HL-60 (cell line): Measurements from ENCODE around the gene EPHA6.

ENCODE experiments used
- DNase-seq, 2 experiments: peaks; one replicate each; pipeline ENCODE4 v3.0.0-alpha.2; 2010 to 2020; ENCODE audit warnings: low read depth in 1 of 2, low spot score in 1 of 2
- H3K27ac ChIP-seq: fragments of 250-450 bp; sonication (Bioruptor Pico); replicated peaks from 2 replicates; pipeline ENCODE4 v1.5.1; 2020; ENCODE audit warnings: mild to moderate bottlenecking, moderate library complexity
- H3K27me3 ChIP-seq: fragments of 250-450 bp; sonication (Bioruptor Pico); 2 replicates; pipeline ENCODE4 v1.5.1; 2021; ENCODE audit warnings: mild to moderate bottlenecking, moderate library complexity; ENCODE audit not compliant: insufficient read depth, poor library complexity, severe bottlenecking
- H3K4me3 ChIP-seq: replicated peaks from 2 replicates; pipeline ENCODE4 v1.5.1; 2011; ENCODE audit warnings: mild to moderate bottlenecking, control low read depth, low read length; ENCODE audit not compliant: insufficient read depth
- CTCF ChIP-seq: IDR thresholded peaks from one replicate; pipeline ENCODE4 v1.5.1; 2011; ENCODE audit warnings: low read length, control low read depth, inconsistent platforms; ENCODE audit not compliant: insufficient read depth
- GABPA ChIP-seq: IDR thresholded peaks from 2 replicates; pipeline ENCODE4 v1.6.1; 2012; ENCODE audit warnings: low read depth
- POLR2AphosphoS5 ChIP-seq: IDR thresholded peaks from 2 replicates; pipeline ENCODE4 v1.6.1; 2012; ENCODE audit warnings: low read depth
- REST ChIP-seq: IDR thresholded peaks from 2 replicates; pipeline ENCODE4 v1.6.1; 2012; ENCODE audit warnings: low read depth; ENCODE audit not compliant: insufficient replicate concordance
- SPI1 ChIP-seq: IDR thresholded peaks from 2 replicates; pipeline ENCODE4 v1.6.1; 2012; ENCODE audit warnings: low read depth, mild to moderate bottlenecking, borderline replicate concordance
- long read RNA-seq: library from polyadenylated mRNA; unstranded; transcript quantifications from one replicate; pipeline ENCODE4 v2.0.0, GENCODE V29; 2020

The EPHA6 gene
- long read RNA-seq, partial matches to known transcripts: 0 of 3 reads
- long read RNA-seq, other reads (novel, unspliced or antisense): 3 of 3 reads

GRCh38 chr3:96813820-96814650 is at the start of gene EPHA6:
EPHA6 (plus strand) TSS chr3:96814594.
- Histone ChIP-seq H3K4me3 (peak within 1 kb of the TSS; percentile 20), H3K27me3 (peaks cover 28% of the 10 kb centered on the region), H3K27ac (no peak within 1 kb of the TSS)
- TF ChIP-seq CTCF (no peak), GABPA (no peak), SPI1 (no peak), POLR2AphosphoS5 (no peak), REST (no peak)
- peak in 1 of 2 experiments; percentile 34 for DNase-seq

GRCh38 chr3:96776818-96777217 is 37.6 kb upstream of the EPHA6 start:
- Histone ChIP-seq H3K4me3 (no peak overlapping the region), H3K27me3 (no peaks in the 10 kb centered on the region), H3K27ac (no peak overlapping the region)
- DNase-seq: no peak
- TF ChIP-seq SPI1: no peak
- TF ChIP-seq GABPA: no peak
- no peak for TF ChIP-seq REST
- no peak for TF ChIP-seq POLR2AphosphoS5
- no peak for TF ChIP-seq CTCF

GRCh38 chr3:96779810-96780209 is 34.6 kb upstream of the EPHA6 start:
- TF ChIP-seq REST (no peak), GABPA (no peak), SPI1 (no peak), CTCF (no peak), POLR2AphosphoS5 (no peak)
- no peak for DNase-seq
- H3K4me3 ChIP-seq: no peak overlapping the region
- H3K27me3 ChIP-seq: no peaks in the 10 kb centered on the region
- H3K27ac ChIP-seq: no peak overlapping the region
